NCI-H524 (cell line): ENCODE measurements around the gene HSD3B1.
A peak's percentile ranks its signal among the peaks of the same experiment; 100 is the strongest.

Source experiments
- DNase-seq, 2 experiments: peaks; one replicate each; lab custom pipeline; 2025; lab: John Stamatoyannopoulos, UW

The HSD3B1 gene

DNA sequence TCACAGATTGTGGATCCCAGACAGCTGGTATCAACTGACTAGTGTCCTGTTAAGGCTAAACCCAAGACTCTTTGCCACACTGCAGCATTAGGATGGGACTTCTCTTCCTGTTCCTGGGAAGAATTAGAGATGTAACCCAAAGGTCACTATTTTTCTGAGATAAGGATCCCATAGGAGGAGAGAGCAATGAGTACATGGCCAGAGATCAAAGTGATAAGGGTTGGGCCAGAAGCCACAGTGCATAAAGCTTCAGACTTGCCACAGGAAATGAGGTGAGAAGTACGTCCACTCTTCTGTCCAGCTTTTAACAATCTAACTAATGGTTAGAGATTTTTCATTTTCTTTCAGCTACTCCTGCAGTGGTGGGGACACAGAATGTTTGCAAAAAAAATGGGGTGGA is at the start of gene HSD3B1:
TSS of gene HSD3B1 (plus strand) at position 270 of the 400 bp plus-strand sequence. CDS start 267 bp downstream, outside the sequence.
- DNase-seq, result no peak

GRCh38 chr1:119462964-119463363 is 44.0 kb upstream of the HSD3B1 start:
- no peak for DNase-seq

DNA sequence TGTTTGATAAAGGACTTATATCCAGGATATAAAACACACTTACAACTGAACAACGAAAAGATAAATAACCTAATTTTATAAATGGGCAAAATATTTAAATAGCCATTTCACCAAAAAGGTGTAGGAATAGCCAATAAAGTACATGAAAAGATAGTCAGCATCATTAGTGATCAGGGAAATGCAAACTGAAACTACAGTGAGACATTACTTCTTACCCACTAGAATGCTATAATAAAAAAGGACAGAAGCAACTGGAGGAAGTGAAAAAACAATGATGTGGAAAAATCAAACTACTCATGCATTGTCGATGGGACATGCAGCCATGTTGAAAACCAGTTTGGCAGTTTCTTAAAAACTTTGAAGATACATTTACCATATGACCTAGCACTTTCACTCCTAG is 43.4 kb upstream of the HSD3B1 start:
- DNase-seq, result no peak

DNA sequence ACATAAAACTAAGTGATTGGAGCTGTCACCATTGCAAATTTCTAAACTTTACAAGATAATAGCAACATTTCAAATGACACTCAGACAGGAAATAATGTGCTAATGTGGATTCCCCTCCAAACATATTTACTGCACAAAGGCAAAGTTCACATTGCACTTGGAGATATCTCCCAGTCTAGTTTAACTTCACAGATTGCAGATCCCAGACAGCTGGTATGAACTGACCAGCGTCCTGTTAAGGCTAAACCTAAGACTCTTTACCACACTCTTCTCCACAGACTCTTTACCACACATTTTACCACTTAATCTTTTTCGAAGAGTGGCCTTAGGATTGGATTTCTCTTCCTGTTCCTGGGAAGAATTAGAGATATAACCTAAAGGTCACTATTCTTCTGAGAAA is 40.6 kb upstream of the HSD3B1 start:
- DNase-seq, result no peak

DNA sequence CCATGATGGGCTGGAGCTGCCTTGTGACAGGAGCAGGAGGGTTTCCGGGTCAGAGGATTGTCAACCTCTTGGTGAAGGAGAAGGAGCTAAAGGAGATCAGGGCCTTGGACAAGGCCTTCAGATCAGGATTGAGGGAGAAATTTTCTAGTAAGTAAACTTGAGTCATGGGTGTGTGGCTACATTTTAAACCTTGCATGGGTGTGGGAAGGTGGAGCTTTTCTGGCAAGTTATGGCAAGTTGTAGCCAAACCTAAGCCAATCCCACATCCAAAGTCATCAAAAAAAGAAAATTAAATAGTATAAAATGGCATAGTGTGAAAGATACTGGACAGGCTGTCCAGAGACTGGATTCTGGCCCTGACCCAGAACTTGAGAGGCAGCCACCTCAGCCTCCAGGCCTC is 39.8 kb upstream of the HSD3B1 start:
- no peak for DNase-seq

DNA sequence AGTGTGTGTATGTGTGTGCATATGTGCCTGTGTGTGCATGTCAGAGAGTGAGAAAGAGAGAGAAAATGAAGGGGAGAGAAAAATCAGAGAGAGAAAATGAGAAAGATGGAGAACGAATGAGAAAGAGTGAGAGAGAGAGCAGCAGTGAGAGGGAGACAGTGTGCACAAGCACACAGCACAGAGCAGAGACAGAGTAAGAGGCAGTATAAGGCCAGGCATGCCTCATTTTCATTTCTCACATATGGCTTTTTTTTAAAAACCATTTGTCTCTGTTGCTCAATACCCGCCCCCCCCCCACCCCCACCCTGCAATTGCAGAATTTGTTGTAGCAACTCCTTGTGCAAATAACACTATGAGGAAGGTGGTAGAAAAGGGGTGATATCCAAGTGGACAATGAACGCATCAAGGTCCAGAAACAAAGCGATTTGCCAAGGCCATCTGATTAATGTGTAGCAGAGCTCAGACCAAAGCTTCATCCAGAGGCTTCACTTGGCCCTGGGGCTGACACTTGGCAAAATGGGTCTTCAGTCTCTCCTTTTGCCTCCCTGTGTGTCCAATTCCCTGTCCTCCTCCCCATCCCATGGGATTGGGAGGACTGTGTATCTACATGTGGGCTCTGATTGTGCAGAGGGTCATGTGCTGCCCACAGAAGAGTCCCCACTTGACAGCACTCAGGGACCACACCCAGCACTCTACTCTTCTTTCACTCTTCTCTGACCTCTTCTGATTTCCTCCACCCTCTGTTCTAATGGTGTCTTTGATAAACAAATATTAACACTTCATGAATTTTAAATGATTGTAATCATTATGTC is 38.9 kb upstream of the HSD3B1 start:
- no peak for DNase-seq

GRCh38 chr1:119469741-119470140 is 37.3 kb upstream of the HSD3B1 start:
- DNase-seq, result no peak

DNA sequence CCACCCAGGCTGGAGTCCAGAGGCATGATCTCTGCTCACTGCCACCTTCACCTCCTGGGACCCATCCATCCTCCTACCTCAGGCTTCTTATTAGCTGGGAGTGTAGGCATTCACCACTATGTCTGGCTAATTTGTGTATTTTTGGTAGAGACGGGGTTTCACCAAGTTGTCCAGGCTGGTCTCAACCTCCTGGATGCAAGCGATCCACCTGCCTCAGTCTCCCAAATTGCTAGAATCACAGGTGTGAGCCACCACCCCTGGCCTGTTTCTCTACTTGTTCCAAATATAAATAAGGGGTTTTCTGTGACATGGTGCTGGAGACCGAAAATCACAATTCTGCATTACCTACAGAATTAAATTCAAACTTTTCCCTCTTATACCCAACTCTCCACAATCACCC is 36.6 kb upstream of the HSD3B1 start:
- no peak for DNase-seq

DNA sequence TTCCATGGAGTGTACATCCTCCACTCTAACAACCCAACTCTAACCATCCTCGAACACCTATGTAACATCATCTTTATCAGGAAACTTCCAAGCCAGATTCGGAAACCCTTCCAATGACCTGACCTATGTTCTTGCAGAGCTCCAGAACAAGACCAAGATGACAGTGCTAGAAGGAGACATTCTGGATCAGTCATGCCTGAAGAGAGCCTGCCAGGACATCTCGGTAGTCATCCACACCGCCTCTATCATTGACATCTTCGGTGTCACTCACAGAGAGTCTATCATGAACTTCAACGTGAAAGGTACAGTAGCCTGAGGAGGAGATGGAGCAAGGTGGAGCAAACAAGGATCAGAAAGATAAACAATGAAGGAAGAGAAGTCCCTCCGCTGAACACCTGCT is 36.1 kb upstream of the HSD3B1 start:
- DNase-seq, result no peak

GRCh38 chr1:119471566-119471965 is 35.4 kb upstream of the HSD3B1 start:
- no peak for DNase-seq

DNA sequence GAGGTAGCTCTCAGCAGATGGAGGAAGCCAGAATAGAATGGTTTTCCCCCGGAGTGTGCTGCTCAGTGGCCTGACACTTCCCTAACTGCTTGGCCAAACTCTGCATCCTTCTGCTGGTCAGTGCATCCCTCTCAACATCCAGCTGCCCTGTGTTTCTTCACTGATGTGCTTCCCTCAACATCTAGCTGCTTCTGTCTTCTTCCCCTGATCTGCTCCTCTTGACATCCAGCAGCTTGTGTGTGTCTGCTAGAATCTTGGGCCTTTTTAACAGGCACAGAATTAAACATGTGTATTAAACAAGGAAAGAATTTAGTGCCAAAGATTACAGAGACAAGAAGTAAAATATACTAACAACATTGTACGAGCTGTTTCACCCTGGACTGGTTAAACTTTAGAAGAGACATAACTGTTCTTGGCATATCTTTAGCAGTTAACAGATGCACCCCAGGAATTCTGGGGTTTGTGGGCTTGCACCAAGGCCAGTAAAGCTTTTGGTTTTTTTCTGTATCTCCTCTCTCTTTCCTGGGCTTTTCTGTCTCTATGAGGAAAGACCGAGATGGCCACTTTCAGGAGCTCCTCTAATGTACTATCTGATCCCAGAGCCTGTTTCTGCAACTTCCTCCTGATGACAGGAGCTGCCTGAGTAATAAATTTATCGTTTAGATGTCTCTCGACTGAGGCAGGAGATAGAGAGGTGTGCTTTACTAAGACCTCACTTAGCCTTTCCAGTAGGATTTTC is 34.8 kb upstream of the HSD3B1 start:
- no peak for DNase-seq

- DNase-seq, result no peak
Measured at GRCh38 chr1:119472819-119473175, 34.2 kb upstream of the HSD3B1 start.

GRCh38 chr1:119475866-119476439 is 31.1 kb upstream of the HSD3B1 start:
- DNase-seq, result peak; percentile 20 to 23

GRCh38 chr1:119477710-119478109 is 29.3 kb upstream of the HSD3B1 start:
- DNase-seq, result no peak

DNA sequence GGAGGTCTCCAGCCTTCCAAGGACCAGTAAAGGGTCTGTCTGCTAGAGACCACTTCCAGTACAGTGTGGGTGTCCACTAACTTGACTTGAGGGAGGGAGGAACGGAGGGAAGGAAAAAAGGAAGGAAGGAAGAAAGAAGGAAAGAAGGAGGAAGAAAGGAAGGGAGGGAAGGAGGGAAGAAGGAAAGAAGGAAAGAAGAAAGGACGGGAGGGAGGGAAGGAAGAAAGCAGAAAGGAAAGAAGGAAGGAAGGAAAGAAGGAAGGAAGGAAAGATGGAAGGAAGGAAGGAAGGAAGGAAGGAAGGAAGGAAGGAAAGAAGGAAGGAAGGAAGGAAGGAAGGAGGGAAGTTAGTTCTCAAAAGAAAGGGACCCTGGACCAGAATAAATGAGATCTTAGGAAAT is 26.8 kb upstream of the HSD3B1 start:
- DNase-seq, result no peak

GRCh38 chr1:119481951-119482350 is 25.1 kb upstream of the HSD3B1 start:
- DNase-seq, result no peak

DNA sequence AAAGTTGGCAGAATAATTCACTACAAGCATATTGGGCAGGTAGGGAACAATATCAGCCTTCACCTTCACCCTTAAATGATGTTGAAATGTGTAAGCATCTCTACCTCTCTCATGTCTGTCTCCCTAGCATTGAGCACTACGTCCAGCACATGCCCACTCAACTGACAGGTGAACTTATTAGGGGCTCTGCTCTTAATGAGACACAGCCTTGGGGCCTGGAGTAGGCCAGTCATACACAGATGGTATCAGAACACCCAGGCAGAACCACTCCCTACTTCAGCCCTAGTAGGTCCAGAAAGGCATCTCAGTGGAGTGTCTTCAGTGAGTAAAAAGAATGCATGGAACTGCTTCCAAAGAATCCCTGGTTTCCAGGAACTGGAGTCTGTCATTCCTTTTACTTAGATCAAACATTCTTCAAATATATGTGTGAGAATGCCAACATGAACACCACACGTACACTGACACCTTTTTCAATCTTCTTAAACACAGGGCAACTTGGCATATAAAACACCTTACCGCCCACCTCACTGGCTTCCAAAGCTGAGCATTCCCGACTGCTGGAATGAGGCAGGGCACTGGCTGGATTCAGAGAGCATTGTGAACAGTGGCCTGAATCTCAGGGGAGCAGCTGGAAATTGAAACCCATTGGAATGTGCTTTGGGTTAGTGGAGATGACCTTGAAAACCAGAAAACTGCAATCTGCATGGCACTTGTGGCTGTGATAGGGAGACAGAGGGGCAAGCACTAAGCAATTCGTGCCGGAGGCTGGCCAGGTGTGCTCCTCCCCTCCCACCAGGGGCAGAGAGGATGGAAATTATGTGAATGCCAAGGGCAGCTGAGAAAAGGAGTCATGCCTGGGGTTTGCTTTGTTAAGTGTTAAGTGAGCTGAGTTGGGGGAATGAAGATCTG is 24.2 kb upstream of the HSD3B1 start:
- no peak for DNase-seq

DNA sequence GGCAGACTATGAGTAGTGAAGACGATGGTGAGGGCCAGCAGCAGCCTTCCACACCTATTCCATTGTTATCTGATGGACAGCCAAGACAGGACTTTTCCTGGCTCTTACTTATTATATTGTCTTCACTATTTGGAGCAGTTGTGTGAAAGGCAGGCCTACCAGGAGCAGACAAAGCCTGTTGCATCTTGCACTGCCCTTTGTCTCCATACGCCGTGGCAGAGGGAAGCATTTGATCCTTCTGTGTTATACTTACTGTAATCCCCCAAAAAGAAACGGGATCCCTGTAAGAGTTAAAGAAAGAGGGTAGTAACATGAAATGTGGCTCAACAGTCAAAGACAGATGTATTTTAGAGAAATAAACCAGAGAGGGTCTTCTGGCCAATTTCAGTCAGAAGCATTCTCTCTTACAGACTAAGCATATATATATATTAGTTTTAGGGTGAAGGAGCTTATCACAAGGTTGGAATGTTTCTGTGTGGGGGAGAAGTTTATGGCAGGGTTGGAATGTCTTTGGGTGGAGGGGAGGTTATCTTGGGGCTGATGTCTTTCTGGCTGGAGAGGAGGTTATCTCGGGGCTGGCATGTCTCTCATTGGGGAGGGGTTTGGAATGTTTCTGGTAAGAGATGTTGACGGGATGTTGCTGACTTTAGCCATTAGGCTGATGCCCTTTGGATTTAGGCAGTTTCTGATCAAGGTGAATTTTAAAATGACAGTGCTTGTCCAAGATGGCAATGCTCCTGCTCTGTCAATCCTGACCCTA is 23.4 kb upstream of the HSD3B1 start:
- no peak for DNase-seq

DNA sequence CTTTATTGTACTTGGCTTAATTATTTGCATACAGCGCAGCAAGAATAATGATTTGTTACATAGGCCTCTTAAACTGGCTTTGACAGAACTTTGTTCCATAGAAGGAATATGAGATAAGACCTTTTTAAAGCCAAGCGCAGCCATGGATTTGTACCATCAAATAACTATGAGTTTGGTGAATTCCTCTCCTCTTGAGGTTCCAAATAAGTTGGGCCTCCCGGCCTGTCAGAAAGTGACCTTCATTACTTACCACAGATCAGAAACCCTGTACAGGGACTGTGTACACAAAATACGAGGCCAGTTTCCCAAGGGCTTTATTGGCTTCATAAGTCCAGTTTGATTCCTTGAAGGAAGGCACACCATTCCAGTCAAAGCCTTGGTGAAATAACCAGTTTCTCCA is 21.8 kb upstream of the HSD3B1 start:
- DNase-seq, result no peak

- no peak for DNase-seq
Measured at GRCh38 chr1:119488216-119488615, 18.8 kb upstream of the HSD3B1 start.

DNA sequence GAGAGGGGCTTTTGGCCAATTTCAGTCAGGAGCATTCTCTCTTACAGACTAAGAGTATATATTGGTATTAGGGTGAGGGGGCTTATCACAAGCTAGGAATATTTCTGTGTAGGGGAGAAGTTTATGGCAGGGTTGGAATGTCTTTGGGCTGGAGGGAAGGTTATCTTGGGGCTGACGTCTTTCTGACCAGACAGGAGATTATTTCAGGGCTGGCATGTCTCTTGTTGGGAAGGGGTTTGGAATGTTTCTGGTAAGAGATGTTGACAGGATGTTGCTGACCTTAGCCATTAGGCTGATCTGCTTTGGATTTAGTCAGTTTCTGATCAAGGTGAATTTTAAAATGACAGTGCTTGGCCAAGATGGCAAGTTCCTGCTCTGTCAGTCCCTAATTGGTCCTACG is 17.8 kb upstream of the HSD3B1 start:
- DNase-seq, result no peak
